ENCODE results near the gene KCMF1.
A peak's percentile ranks its signal among the peaks of the same experiment; 100 is the strongest.

The KCMF1 gene

DNA sequence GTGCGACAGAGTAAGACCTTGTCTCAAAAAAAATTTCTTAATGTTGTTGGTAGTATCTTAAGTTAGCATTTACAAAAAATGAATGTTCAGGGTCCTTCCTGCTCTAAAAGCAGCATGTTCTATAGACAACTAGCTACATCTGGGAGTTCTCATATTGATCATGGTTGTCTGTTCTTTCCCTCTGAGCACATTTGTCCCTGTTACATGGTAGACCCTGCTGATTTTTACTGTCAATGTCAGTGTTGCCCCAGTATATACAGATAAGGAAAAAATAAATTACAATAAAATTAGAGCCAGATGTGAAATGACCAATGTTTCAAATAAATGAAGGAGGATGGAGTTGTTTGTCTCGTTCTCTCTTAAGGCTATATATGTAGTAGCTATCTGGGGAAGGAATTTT is 63.2 kb downstream of the KCMF1 start:
- Histone ChIP-seq H3K4me3 (ENCODE audit: low read depth in 1 of 2, low read length in 1 of 2) (no peak overlapping the region), H3K9me3 (no peaks in the 10 kb centered on the region), H3K4me1 (ENCODE audit: control insufficient read depth in 1 of 2, insufficient read depth in 1 of 2, low read depth in 1 of 2, low read length in 1 of 2) (peaks cover 0 to 5% of the 10 kb centered on the region in 2 experiments), H3K27ac (no peak overlapping the region), H3K27me3 (no peaks in the 10 kb centered on the region), H3K36me3 (peaks cover 76% of the 10 kb centered on the region)
- TF ChIP-seq CTCF (IDR thresholded peaks at IDR 0.05), result no peak

- peaks cover 71% of the 10 kb centered on the region for H3K36me3 ChIP-seq
These were observed 66.7 kb downstream of the KCMF1 start for GRCh38 chr2:85037622-85038021.

DNA sequence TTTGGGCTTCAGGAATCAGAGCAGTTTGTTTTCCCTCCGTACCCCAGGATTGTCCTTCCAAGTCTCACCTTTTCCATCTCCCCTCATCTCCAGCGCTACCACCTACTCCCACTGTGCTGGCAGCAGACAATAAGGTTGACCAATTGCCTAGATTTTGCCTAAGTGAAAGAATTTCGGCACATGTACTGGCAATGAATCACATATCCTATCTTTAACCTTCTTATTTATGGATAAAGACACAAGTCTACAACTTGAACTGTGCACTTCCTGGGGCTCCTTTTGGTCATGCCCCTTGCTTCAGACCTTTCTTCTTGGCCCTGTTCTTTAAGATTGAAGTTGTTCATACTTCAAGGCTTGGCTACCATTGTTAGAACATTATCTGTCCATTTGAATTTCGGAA is 71.4 kb downstream of the KCMF1 start:
- Histone ChIP-seq H3K36me3 (peaks cover 81% of the 10 kb centered on the region), H3K27ac (no peak overlapping the region), H3K4me3 (ENCODE audit: low read depth in 1 of 2, low read length in 1 of 2) (no peak overlapping the region), H3K27me3 (no peaks in the 10 kb centered on the region), H3K4me1 (ENCODE audit: control insufficient read depth in 1 of 2, insufficient read depth in 1 of 2, low read depth in 1 of 2, low read length in 1 of 2) (no peaks in the 10 kb centered on the region), H3K9me3 (no peaks in the 10 kb centered on the region)
- TF ChIP-seq CTCF (IDR thresholded peaks at IDR 0.05), result no peak

More at GRCh38 chr2:85037622-85038021, 66.7 kb downstream of the KCMF1 start:
- Histone ChIP-seq H3K27me3 (no peaks in the 10 kb centered on the region), H3K4me1 (ENCODE audit: control insufficient read depth in 1 of 2, insufficient read depth in 1 of 2, low read depth in 1 of 2, low read length in 1 of 2) (peaks cover 0 to 5% of the 10 kb centered on the region in 2 experiments), H3K27ac (no peak overlapping the region), H3K9me3 (no peaks in the 10 kb centered on the region), H3K4me3 (ENCODE audit: low read depth in 1 of 2, low read length in 1 of 2) (no peak overlapping the region)
- no peak for TF ChIP-seq CTCF (IDR thresholded peaks at IDR 0.05)

DNA sequence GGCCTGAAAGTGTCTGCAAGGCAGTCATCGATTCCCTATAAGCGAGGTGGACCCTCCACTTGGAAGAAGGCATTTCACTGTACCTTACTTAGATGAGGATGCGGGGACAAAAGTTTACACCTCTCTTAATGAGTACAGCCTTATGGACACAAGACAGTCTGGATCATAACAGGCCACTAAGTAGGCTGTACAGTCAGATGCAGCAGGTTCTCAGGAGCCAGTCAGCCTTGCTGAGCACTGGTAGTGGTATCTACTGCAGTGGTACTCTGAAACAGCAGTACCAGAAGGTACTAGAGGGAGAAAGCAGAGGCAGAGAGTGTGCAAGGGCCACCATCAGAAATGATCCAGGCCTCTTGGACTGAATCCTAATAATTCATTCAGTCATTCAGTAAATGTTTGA is 77.6 kb downstream of the KCMF1 start:
- Histone ChIP-seq H3K4me1 (ENCODE audit: control insufficient read depth in 1 of 2, insufficient read depth in 1 of 2, low read depth in 1 of 2, low read length in 1 of 2) (no peaks in the 10 kb centered on the region), H3K27me3 (no peaks in the 10 kb centered on the region), H3K27ac (no peak overlapping the region), H3K4me3 (ENCODE audit: low read depth in 1 of 2, low read length in 1 of 2) (no peak overlapping the region), H3K9me3 (no peaks in the 10 kb centered on the region), H3K36me3 (peaks cover 93% of the 10 kb centered on the region)
- no peak for TF ChIP-seq CTCF (IDR thresholded peaks at IDR 0.05)

DNA sequence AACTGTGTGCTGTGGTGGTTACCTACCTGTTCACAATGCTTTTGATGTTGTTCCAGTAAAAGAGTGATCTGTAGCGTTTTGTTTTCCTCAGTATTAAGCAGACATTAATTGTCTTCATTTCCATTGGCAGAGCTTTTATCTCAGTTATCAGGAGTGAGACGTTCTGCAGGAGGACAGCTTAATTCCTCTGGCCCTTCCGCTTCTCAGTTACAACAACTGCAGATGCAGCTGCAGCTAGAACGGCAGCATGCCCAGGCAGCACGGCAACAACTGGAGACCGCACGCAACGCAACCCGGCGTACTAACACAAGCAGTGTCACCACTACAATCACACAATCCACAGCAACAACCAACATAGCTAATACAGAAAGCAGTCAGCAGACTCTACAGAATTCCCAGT is 78.3 kb downstream of the KCMF1 start:
- no peak for TF ChIP-seq CTCF (IDR thresholded peaks at IDR 0.05)
- H3K27ac ChIP-seq, result no peak overlapping the region
- H3K4me1 ChIP-seq (ENCODE audit: control insufficient read depth in 1 of 2, insufficient read depth in 1 of 2, low read depth in 1 of 2, low read length in 1 of 2), result peaks cover under 1% of the 10 kb centered on the region in 2 experiments
- peaks cover 92% of the 10 kb centered on the region for H3K36me3 ChIP-seq
- H3K27me3 ChIP-seq, result no peaks in the 10 kb centered on the region
- H3K9me3 ChIP-seq, result no peaks in the 10 kb centered on the region
- H3K4me3 ChIP-seq (ENCODE audit: low read depth in 1 of 2, low read length in 1 of 2), result no peak overlapping the region

- Histone ChIP-seq H3K27me3 (no peaks in the 10 kb centered on the region), H3K27ac (peak overlapping the region; percentile 4), H3K4me1 (ENCODE audit: control insufficient read depth in 1 of 2, insufficient read depth in 1 of 2, low read depth in 1 of 2, low read length in 1 of 2) (peaks cover 5 to 14% of the 10 kb centered on the region in 2 experiments), H3K36me3 (peaks cover 50% of the 10 kb centered on the region), H3K4me3 (ENCODE audit: low read depth in 1 of 2, low read length in 1 of 2) (no peak overlapping the region), H3K9me3 (no peaks in the 10 kb centered on the region)
- no peak for TF ChIP-seq CTCF (IDR thresholded peaks at IDR 0.05)
These were observed 82.8 kb downstream of the KCMF1 start for GRCh38 chr2:85053802-85054201.

Data from neutrophil (primary cell).